ENCODE data around the gene RPL10A. TPM values are rescaled to one million over a fixed set of nuclear protein-coding genes. Genes with fewer than 3 reads are reported as not detected.

Gene RPL10A
- total and polyA plus RNA-seq, 2 of the 13 experiments (the other 11 are each of a cell fraction or from before 2014, with no cell fraction given): 1,854 to 2,726 TPM

DNA sequence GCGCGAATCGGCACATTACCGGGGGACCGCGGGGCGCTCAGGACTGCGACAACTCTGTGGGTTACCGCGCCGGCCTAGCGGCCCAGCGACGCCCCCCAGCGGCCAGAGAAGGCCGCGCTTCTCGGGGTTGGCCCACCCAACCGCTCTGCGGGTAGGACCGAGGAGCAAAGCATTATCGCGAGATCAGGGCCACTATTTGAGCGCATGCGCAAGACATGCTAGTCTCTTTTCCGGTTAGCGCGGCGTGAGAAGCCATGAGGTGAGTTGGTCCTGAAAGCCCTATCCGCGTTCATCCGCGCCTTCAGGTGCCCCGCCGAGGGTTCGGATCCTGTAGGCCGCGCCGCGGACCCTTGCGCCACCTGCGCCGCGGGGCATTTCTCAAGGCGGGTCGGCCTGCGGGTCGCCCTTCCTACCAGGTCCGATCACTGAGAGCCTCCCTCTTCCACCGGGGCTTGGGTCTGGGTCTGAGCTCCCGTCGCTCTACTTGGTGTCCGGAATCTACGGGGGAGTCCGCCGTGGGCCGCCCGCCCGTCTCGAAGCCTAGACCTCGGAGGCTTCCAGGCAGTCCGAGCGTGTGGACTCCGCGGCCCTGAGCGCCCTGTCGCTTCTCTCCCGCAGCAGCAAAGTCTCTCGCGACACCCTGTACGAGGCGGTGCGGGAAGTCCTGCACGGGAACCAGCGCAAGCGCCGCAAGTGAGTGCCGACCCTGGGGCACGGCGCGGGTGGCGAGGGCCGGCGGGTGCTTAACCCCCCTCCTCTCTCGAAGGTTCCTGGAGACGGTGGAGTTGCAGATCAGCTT lies at the start of gene RPL10A (continued):
- TF ChIP-seq, protein P1, sequence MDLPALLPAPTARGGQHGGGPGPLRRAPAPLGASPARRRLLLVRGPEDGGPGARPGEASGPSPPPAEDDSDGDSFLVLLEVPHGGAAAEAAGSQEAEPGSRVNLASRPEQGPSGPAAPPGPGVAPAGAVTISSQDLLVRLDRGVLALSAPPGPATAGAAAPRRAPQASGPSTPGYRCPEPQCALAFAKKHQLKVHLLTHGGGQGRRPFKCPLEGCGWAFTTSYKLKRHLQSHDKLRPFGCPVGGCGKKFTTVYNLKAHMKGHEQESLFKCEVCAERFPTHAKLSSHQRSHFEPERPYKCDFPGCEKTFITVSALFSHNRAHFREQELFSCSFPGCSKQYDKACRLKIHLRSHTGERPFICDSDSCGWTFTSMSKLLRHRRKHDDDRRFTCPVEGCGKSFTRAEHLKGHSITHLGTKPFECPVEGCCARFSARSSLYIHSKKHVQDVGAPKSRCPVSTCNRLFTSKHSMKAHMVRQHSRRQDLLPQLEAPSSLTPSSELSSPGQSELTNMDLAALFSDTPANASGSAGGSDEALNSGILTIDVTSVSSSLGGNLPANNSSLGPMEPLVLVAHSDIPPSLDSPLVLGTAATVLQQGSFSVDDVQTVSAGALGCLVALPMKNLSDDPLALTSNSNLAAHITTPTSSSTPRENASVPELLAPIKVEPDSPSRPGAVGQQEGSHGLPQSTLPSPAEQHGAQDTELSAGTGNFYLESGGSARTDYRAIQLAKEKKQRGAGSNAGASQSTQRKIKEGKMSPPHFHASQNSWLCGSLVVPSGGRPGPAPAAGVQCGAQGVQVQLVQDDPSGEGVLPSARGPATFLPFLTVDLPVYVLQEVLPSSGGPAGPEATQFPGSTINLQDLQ (CRISPR knock-in tag; IDR thresholded peaks at IDR 0.05): peak; percentile 91
- no peak for TF ChIP-seq SMAD9 (CRISPR knock-in tag; IDR thresholded peaks at IDR 0.05)
- TF ChIP-seq TFDP2 (CRISPR knock-in tag; IDR thresholded peaks at IDR 0.05): peak; percentile 87
- peak; percentile 62; the same call in 1 of the 2 replicates for TF ChIP-seq ZNF768 (CRISPR knock-in tag; IDR thresholded peaks at IDR 0.05)
- peak; percentile 98 for TF ChIP-seq ZNF546 (CRISPR knock-in tag; conservative IDR thresholded peaks at IDR 0.05)
- TF ChIP-seq LCORL (IDR thresholded peaks at IDR 0.05): no peak
- TF ChIP-seq LCORL (CRISPR knock-in tag; IDR thresholded peaks at IDR 0.05): peak; percentile 90
- no peak for TF ChIP-seq CREBL2 (CRISPR knock-in tag; IDR thresholded peaks at IDR 0.05; ENCODE audit: borderline replicate concordance)
- TF ChIP-seq ATAD3A (CRISPR knock-in tag; IDR thresholded peaks at IDR 0.05): no peak
- no peak; the same call in 1 of the 2 replicates for TF ChIP-seq TFDP1 (CRISPR knock-in tag; IDR thresholded peaks at IDR 0.05; ENCODE audit: borderline replicate concordance)
- 0 out of 2 replicates have a peak, but pooled peaks have one; percentile 35 for TF ChIP-seq SRF (IDR thresholded peaks at IDR 0.05; ENCODE audit: low read depth, low read length)
- TF ChIP-seq, protein P2, sequence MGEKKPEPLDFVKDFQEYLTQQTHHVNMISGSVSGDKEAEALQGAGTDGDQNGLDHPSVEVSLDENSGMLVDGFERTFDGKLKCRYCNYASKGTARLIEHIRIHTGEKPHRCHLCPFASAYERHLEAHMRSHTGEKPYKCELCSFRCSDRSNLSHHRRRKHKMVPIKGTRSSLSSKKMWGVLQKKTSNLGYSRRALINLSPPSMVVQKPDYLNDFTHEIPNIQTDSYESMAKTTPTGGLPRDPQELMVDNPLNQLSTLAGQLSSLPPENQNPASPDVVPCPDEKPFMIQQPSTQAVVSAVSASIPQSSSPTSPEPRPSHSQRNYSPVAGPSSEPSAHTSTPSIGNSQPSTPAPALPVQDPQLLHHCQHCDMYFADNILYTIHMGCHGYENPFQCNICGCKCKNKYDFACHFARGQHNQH (CRISPR knock-in tag; IDR thresholded peaks at IDR 0.05): peak; percentile 92; the same call in 1 of the 2 replicates
- peak; percentile 94 for TF ChIP-seq ELF1 (CRISPR knock-in tag; IDR thresholded peaks at IDR 0.05)
- TF ChIP-seq MTA3 (CRISPR knock-in tag; IDR thresholded peaks at IDR 0.05): no peak
- TF ChIP-seq, protein P3, sequence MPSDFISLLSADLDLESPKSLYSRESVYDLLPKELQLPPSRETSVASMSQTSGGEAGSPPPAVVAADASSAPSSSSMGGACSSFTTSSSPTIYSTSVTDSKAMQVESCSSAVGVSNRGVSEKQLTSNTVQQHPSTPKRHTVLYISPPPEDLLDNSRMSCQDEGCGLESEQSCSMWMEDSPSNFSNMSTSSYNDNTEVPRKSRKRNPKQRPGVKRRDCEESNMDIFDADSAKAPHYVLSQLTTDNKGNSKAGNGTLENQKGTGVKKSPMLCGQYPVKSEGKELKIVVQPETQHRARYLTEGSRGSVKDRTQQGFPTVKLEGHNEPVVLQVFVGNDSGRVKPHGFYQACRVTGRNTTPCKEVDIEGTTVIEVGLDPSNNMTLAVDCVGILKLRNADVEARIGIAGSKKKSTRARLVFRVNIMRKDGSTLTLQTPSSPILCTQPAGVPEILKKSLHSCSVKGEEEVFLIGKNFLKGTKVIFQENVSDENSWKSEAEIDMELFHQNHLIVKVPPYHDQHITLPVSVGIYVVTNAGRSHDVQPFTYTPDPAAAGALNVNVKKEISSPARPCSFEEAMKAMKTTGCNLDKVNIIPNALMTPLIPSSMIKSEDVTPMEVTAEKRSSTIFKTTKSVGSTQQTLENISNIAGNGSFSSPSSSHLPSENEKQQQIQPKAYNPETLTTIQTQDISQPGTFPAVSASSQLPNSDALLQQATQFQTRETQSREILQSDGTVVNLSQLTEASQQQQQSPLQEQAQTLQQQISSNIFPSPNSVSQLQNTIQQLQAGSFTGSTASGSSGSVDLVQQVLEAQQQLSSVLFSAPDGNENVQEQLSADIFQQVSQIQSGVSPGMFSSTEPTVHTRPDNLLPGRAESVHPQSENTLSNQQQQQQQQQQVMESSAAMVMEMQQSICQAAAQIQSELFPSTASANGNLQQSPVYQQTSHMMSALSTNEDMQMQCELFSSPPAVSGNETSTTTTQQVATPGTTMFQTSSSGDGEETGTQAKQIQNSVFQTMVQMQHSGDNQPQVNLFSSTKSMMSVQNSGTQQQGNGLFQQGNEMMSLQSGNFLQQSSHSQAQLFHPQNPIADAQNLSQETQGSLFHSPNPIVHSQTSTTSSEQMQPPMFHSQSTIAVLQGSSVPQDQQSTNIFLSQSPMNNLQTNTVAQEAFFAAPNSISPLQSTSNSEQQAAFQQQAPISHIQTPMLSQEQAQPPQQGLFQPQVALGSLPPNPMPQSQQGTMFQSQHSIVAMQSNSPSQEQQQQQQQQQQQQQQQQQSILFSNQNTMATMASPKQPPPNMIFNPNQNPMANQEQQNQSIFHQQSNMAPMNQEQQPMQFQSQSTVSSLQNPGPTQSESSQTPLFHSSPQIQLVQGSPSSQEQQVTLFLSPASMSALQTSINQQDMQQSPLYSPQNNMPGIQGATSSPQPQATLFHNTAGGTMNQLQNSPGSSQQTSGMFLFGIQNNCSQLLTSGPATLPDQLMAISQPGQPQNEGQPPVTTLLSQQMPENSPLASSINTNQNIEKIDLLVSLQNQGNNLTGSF (CRISPR knock-in tag; IDR thresholded peaks at IDR 0.05): peak; percentile 78; the same call in 1 of the 2 replicates
